Testis (tissue), 3 donors: ENCODE data around the gene TAP1. TPM values are rescaled to one million over a fixed set of nuclear protein-coding genes. Genes with fewer than 3 reads are reported as not detected.

Source experiments
- DNase-seq: peaks from one replicate; pipeline ENCODE4 v3.0.0-alpha.2; 2019
- H3K27ac ChIP-seq, 2 donors: fragments of 200-600 bp; sonication (generic); one replicate each; pipeline ENCODE4 v1.5.1; 2019
- H3K27me3 ChIP-seq: fragments of 200-600 bp; sonication (generic); one replicate; pipeline ENCODE4 v1.5.1; 2019
- H3K36me3 ChIP-seq: fragments of 200-600 bp; sonication (generic); one replicate; pipeline ENCODE4 v1.5.1; 2017; ENCODE audit warnings: low read depth; ENCODE audit errors: missing control alignments
- H3K4me1 ChIP-seq: fragments of 200-600 bp; sonication (generic); one replicate; pipeline ENCODE4 v1.5.1; 2019
- H3K4me3 ChIP-seq, 2 donors: fragments of 200-600 bp; sonication (generic); one replicate each; pipeline ENCODE4 v1.5.1; 2017 to 2019
- H3K9me3 ChIP-seq: fragments of 200-600 bp; sonication (generic); one replicate; pipeline ENCODE4 v1.5.1; 2017
- CTCF ChIP-seq, 3 experiments: fragments of 450-650 bp in 2 of 3; fragments of 200-600 bp in 1 of 3; sonication (generic) in 1 of 3; IDR thresholded peaks; one replicate each; pipeline ENCODE4 v1.5.1; 2016 to 2019; ENCODE audit warnings: antibody characterized with exemption in 3 of 3, mild to moderate bottlenecking in 2 of 3, moderate library complexity in 1 of 3
- POLR2A ChIP-seq: fragments of 450-650 bp; IDR thresholded peaks from one replicate; pipeline ENCODE4 v1.6.1; 2017; ENCODE audit warnings: antibody characterized with exemption, mild to moderate bottlenecking, moderate library complexity
- WGBS, 2 donors: methylation state at CpG; one replicate each; pipeline ENCODE4 v1.1.5; 2018; 5-methylcytosine and 5-hydroxymethylcytosine counted together
- intact Hi-C: fragments of 100-400 bp; cut with DNase I; formaldehyde crosslinking; loops from one replicate; pipeline ENCODE4 v1.15.1; 2023; ENCODE audit warnings: low total_unique reads
- polyA plus RNA-seq: library from polyadenylated mRNA; stranded (reverse); fragments of 350-450 nt; fragmentation: Illumina TruSeq; extraction: RNeasy Lipid Tissue Mini Kit (QIAGEN cat#74804); gene quantifications from one replicate; pipeline ENCODE4 v1.2.3, GENCODE V29; 2014; ENCODE audit warnings: low read depth, low replicate concordance; ENCODE audit not compliant: insufficient read depth
- small RNA-seq, 2 donors: library from RNA; depleted of rRNA; stranded (forward); fragments of <200 nt; gene quantifications; one replicate each; pipeline ENCODE3, GENCODE V24; 2016
- total RNA-seq, 2 donors: library from RNA; depleted of rRNA; stranded (reverse); fragments of >200 nt; gene quantifications; one replicate each; pipeline ENCODE4 v1.2.3, GENCODE V29; 2016

TAP1 gene
- total and polyA plus RNA-seq, 3 donors from 2014 or later = 45.6 to 58.8 (median 57.4) TPM

GRCh38 chr6:32803416-32803815, 50.1 kb downstream of the TAP1 start:
- H3K4me3 ChIP-seq = no peak overlapping the region
- no peaks in the 10 kb centered on the region for H3K27me3 ChIP-seq
- TF ChIP-seq CTCF (IDR thresholded peaks at IDR 0.05) (no peak), POLR2A (no peak)
- no peaks in the 10 kb centered on the region for H3K9me3 ChIP-seq
- intact Hi-C loops = no loop called here
- no peak overlapping the region for H3K27ac ChIP-seq
- DNase-seq = no peak
- no peaks in the 10 kb centered on the region for H3K4me1 ChIP-seq
- no peaks in the 10 kb centered on the region for H3K36me3 ChIP-seq
- WGBS, 2 donors = 61 to 76% methylated on average over 2 of the region's 2 CpGs

- WGBS, 2 donors = 82 to 83% methylated on average over 3 of the region's 3 CpGs
- H3K36me3 ChIP-seq = no peaks in the 10 kb centered on the region
- no peak overlapping the region for H3K27ac ChIP-seq
- intact Hi-C loops = loop anchor here (10.0 kb wide), 1 partner anchor 385 kb away; no protein-coding TSS in a partner anchor
- no peak for TF ChIP-seq POLR2A
- no peak for TF ChIP-seq CTCF (IDR thresholded peaks at IDR 0.05)
- no peak for DNase-seq
- no peak overlapping the region for H3K4me3 ChIP-seq
- H3K4me1 ChIP-seq = no peaks in the 10 kb centered on the region
- no peaks in the 10 kb centered on the region for H3K27me3 ChIP-seq
- H3K9me3 ChIP-seq = no peaks in the 10 kb centered on the region
These were observed 53.8 kb downstream of the TAP1 start for GRCh38 chr6:32799740-32800139.

GRCh38 chr6:32799168-32799567, 54.3 kb downstream of the TAP1 start:
- no peaks in the 10 kb centered on the region for H3K9me3 ChIP-seq
- H3K4me3 ChIP-seq = no peak overlapping the region
- no peak overlapping the region for H3K27ac ChIP-seq
- intact Hi-C loops = loop anchor here (10.0 kb wide), 1 partner anchor 384 kb away; no protein-coding TSS in a partner anchor
- H3K36me3 ChIP-seq = no peaks in the 10 kb centered on the region
- TF ChIP-seq POLR2A = no peak
- no peak for TF ChIP-seq CTCF (IDR thresholded peaks at IDR 0.05)
- H3K4me1 ChIP-seq = no peaks in the 10 kb centered on the region
- DNase-seq = no peak
- H3K27me3 ChIP-seq = no peaks in the 10 kb centered on the region
- WGBS, 2 donors = 89 to 97% methylated on average over 3 of the region's 3 CpGs

- TF ChIP-seq POLR2A = no peak
- TF ChIP-seq CTCF (IDR thresholded peaks at IDR 0.05) = peak; percentile 95 to 98 (median 96)
- 9 to 11% methylated on average over 30 of the region's 30 CpGs for WGBS, 2 donors
- intact Hi-C loops = loop anchor here (10.0 kb wide), 1 partner anchor 382 kb away; no protein-coding TSS in a partner anchor
- H3K36me3 ChIP-seq = no peaks in the 10 kb centered on the region
- H3K4me1 ChIP-seq = no peaks in the 10 kb centered on the region
- H3K4me3 ChIP-seq = no peak overlapping the region
- no peaks in the 10 kb centered on the region for H3K27me3 ChIP-seq
- no peaks in the 10 kb centered on the region for H3K9me3 ChIP-seq
- DNase-seq = peak; percentile 92
- H3K27ac ChIP-seq = no peak overlapping the region
These were observed 56.4 kb downstream of the TAP1 start for GRCh38 chr6:32796848-32797776.

Small RNA genes lying within 50 kb of the gene (small RNA-seq; reads per million reads assigned to genes)
- 0 reads per million in 2 donors for gene HLA-Z

Other genes starting within 250 kb of the TAP1 start
- gene HLA-DQA1, start 216.3 kb downstream of the TAP1 start, total RNA-seq = 1 to 10 TPM in 1 of 2 donors, under 1 TPM in 1; 0.94 to 1.6 TPM
- gene HLA-DQA1, start 216.3 kb downstream of the TAP1 start, polyA plus RNA-seq = 33.9 TPM
- gene HLA-DQB1, start 187.0 kb downstream of the TAP1 start, total RNA-seq = 1 to 10 TPM in 1 of 2 donors, under 1 TPM in 1; 0.08 to 1.7 TPM
- 7.7 TPM for gene HLA-DQB1, start 187.0 kb downstream of the TAP1 start, polyA plus RNA-seq
- not detected for gene HLA-DQA2, start 112.3 kb downstream of the TAP1 start, total RNA-seq
- 27.3 TPM for gene HLA-DQA2, start 112.3 kb downstream of the TAP1 start, polyA plus RNA-seq
- gene HLA-DQB2, start 90.2 kb downstream of the TAP1 start, total RNA-seq = under 1 TPM; 0.62 to 0.79 TPM
- 6.2 TPM for gene HLA-DQB2, start 90.2 kb downstream of the TAP1 start, polyA plus RNA-seq
- gene HLA-DOB, start 36.7 kb downstream of the TAP1 start, total RNA-seq = 1 to 10 TPM in 1 of 2 donors, under 1 TPM in 1; 0.31 to 1.3 TPM
- 2.3 TPM for gene HLA-DOB, start 36.7 kb downstream of the TAP1 start, polyA plus RNA-seq
- 10 to 100 TPM in 1 of 2 donors, 1 to 10 TPM in 1; 6.3 to 10.2 TPM for gene TAP2, start 15.0 kb downstream of the TAP1 start, total RNA-seq
- 9.1 TPM for gene TAP2, start 15.0 kb downstream of the TAP1 start, polyA plus RNA-seq
- 10 to 100 TPM in 1 of 2 donors, 1 to 10 TPM in 1; 4.6 to 11.2 TPM for gene PSMB8, start 9.7 kb downstream of the TAP1 start, total RNA-seq
- gene PSMB8, start 9.7 kb downstream of the TAP1 start, polyA plus RNA-seq = 35.7 TPM
- gene PSMB9, start 488 bp upstream of the TAP1 start, total RNA-seq = 1 to 10 TPM; 6.2 to 7.9 TPM
- 29.7 TPM for gene PSMB9, start 488 bp upstream of the TAP1 start, polyA plus RNA-seq
- gene HLA-DMB, start 87.3 kb upstream of the TAP1 start, total RNA-seq = 1 to 10 TPM; 4.9 to 6.0 TPM
- gene HLA-DMB, start 87.3 kb upstream of the TAP1 start, polyA plus RNA-seq = 46.1 TPM
- 10 to 100 TPM; 10.1 to 19.8 TPM for gene HLA-DMA, start 99.4 kb upstream of the TAP1 start, total RNA-seq
- gene HLA-DMA, start 99.4 kb upstream of the TAP1 start, polyA plus RNA-seq = 54.5 TPM
- 100 to 1,000 TPM; 312 to 334 TPM for gene BRD2, start 114.9 kb upstream of the TAP1 start, total RNA-seq
- 299 TPM for gene BRD2, start 114.9 kb upstream of the TAP1 start, polyA plus RNA-seq
- 1 to 10 TPM; 1.2 to 1.7 TPM for gene HLA-DOA, start 155.9 kb upstream of the TAP1 start, total RNA-seq
- gene HLA-DOA, start 155.9 kb upstream of the TAP1 start, polyA plus RNA-seq = 13.5 TPM
- gene HLA-DPA1, start 219.9 kb upstream of the TAP1 start, total RNA-seq = 10 to 100 TPM; 26.5 to 48.9 TPM
- gene HLA-DPA1, start 219.9 kb upstream of the TAP1 start, polyA plus RNA-seq = 143 TPM
- 10 to 100 TPM; 14.4 to 39.5 TPM for gene HLA-DPB1, start 222.3 kb upstream of the TAP1 start, total RNA-seq
- 183 TPM for gene HLA-DPB1, start 222.3 kb upstream of the TAP1 start, polyA plus RNA-seq